ENCODE measurements around the gene EML5. TPM values are rescaled to one million over a fixed set of nuclear protein-coding genes. Genes with fewer than 3 reads are reported as not detected.

The EML5 gene
- total RNA-seq, 2 donors from 2014 or later = 0.41 to 0.71 TPM

DNA sequence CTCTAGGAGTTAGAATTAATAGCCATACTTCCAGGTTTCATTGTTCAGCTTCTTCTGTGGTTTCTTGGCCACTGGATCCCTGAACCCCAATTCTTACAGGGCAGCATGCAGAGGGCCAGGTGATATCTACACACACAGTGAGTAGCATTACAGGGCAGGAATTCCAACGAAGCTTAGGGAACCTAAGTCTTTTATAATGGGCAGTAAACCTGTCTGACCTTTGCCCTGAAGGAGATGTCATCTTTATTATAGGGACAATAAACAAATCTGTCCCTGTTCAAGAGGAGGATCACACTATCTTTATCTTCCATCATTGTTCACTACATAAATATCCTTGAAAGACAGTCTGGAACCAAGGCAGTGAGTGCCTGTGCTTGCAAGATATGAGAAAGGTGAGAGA is 11.7 kb upstream of the EML5 start:
- DNase-seq (ENCODE audit: low spot score) (no peak), ATAC-seq (ENCODE audit: insufficient number of reproducible peaks, low FRiP score, low read depth) (no peak)

DNA sequence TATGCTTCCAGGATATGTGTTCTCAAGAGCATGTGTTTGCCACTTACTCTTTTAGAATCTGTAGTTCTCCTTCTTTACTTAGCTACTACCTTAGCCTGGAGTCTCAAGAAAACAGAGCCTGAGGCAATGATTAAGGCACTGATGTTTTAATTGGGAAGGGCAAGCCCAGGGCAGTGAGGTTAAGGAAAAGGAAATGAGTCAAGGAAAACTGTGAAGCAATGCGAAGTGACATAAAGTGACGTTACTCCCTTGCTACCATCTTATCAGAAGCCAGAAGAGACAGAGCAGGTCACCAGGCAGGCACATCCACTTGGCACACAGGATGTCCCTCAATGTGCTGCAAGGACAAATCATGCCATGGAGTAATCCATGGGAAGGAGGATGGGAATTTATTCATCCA is 11.3 kb upstream of the EML5 start:
- TF ChIP-seq, protein P1, sequence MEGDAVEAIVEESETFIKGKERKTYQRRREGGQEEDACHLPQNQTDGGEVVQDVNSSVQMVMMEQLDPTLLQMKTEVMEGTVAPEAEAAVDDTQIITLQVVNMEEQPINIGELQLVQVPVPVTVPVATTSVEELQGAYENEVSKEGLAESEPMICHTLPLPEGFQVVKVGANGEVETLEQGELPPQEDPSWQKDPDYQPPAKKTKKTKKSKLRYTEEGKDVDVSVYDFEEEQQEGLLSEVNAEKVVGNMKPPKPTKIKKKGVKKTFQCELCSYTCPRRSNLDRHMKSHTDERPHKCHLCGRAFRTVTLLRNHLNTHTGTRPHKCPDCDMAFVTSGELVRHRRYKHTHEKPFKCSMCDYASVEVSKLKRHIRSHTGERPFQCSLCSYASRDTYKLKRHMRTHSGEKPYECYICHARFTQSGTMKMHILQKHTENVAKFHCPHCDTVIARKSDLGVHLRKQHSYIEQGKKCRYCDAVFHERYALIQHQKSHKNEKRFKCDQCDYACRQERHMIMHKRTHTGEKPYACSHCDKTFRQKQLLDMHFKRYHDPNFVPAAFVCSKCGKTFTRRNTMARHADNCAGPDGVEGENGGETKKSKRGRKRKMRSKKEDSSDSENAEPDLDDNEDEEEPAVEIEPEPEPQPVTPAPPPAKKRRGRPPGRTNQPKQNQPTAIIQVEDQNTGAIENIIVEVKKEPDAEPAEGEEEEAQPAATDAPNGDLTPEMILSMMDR (IDR thresholded peaks at IDR 0.05) = no peak
- Histone ChIP-seq H3K36me3 (no peaks in the 10 kb centered on the region), H3K9me3 (no peaks in the 10 kb centered on the region), H3K27ac (no peak overlapping the region), H3K4me1 (ENCODE audit: control insufficient read depth in 1 of 2, low read depth in 2 of 2) (no peaks in the 10 kb centered on the region), H3K27me3 (replicated peaks; ENCODE audit: insufficient read depth) (no peaks in the 10 kb centered on the region), H3K4me3 (no peak overlapping the region)
- DNase-seq (ENCODE audit: low spot score) (no peak), ATAC-seq (ENCODE audit: insufficient number of reproducible peaks, low FRiP score, low read depth) (no peak)

More for the DNA sequence above, 11.7 kb upstream of the EML5 start:
- no peaks in the 10 kb centered on the region for H3K4me1 ChIP-seq (ENCODE audit: control insufficient read depth in 1 of 2, low read depth in 2 of 2)
- no peaks in the 10 kb centered on the region for H3K9me3 ChIP-seq
- H3K4me3 ChIP-seq = no peak overlapping the region
- H3K27me3 ChIP-seq (replicated peaks; ENCODE audit: insufficient read depth) = no peaks in the 10 kb centered on the region
- no peak overlapping the region for H3K27ac ChIP-seq
- TF ChIP-seq, protein P1 (IDR thresholded peaks at IDR 0.05) = no peak
- no peaks in the 10 kb centered on the region for H3K36me3 ChIP-seq

DNA sequence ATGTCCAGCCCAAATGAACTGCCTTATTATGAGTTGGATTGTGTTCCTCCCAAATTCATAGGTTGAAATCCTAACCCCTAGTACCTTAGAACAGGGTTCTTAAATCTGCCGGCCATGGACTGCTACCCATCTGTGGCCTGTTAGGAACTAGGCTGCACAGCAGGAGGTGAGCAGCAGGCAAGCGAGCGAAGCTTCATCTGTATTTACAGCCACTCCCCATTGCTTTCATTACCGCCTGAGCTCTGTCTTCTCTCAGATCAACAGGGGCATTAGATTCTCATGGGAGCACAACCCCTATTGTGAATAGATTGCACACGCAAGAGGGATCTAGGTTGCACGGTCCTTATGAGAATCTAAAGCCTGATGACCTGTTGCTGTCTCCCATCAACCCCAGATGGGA is 9.8 kb upstream of the EML5 start:
- H3K9me3 ChIP-seq = no peaks in the 10 kb centered on the region
- H3K27me3 ChIP-seq (replicated peaks; ENCODE audit: insufficient read depth) = no peaks in the 10 kb centered on the region
- DNase-seq (ENCODE audit: low spot score) = no peak
- no peak overlapping the region for H3K4me3 ChIP-seq
- H3K27ac ChIP-seq = no peak overlapping the region
- TF ChIP-seq, protein P1 (IDR thresholded peaks at IDR 0.05) = no peak
- H3K4me1 ChIP-seq (ENCODE audit: control insufficient read depth in 1 of 2, low read depth in 2 of 2) = no peaks in the 10 kb centered on the region
- no peak for ATAC-seq (ENCODE audit: insufficient number of reproducible peaks, low FRiP score, low read depth)
- no peaks in the 10 kb centered on the region for H3K36me3 ChIP-seq

DNA sequence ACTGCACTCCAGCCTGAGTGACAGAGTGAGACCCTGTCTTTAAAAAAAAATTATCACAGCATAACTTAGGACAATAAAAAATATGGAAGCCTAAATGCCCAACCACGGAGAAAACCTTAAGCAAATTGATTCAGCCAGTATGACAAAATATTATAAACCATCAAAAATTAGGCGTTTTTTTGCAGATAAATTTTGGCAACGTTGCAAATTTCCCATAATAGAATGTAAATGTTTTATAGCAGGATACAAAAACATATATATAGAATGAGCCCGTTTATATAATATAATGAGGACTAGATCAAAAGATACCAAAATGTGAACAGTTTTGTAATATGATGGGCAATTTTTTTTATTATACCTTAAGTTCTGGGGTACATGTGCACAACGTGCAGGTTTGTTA is 6.8 kb upstream of the EML5 start:
- Histone ChIP-seq H3K9me3 (no peaks in the 10 kb centered on the region), H3K4me1 (ENCODE audit: control insufficient read depth in 1 of 2, low read depth in 2 of 2) (no peaks in the 10 kb centered on the region), H3K36me3 (no peaks in the 10 kb centered on the region), H3K27ac (no peak overlapping the region), H3K4me3 (no peak overlapping the region), H3K27me3 (replicated peaks; ENCODE audit: insufficient read depth) (no peaks in the 10 kb centered on the region)
- no peak for ATAC-seq (ENCODE audit: insufficient number of reproducible peaks, low FRiP score, low read depth)
- no peak for DNase-seq (ENCODE audit: low spot score)
- TF ChIP-seq, protein P1 (IDR thresholded peaks at IDR 0.05) = no peak

DNA sequence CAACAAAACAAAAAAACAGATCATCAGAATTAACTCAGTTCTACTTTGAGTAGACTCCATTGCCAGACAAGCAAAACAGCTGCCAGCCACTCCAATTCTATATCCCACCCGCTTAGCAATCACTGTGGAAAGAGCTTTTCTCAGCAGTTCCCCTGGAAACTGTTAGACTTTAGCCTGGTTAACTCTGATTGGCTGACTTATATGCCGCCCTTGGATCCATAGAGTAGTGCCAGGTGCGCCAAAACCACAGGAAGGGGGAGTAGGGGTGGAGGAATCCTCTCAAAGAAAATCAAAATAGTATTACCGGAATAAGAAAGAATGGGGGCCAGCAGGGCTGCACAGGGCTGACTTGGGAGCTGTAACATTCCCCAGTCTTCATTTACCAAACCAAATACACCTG is 5.4 kb upstream of the EML5 start:
- TF ChIP-seq, protein P1 (IDR thresholded peaks at IDR 0.05) = no peak
- ATAC-seq (ENCODE audit: insufficient number of reproducible peaks, low FRiP score, low read depth) (no peak), DNase-seq (ENCODE audit: low spot score) (no peak)
- H3K27me3 ChIP-seq (replicated peaks; ENCODE audit: insufficient read depth) = no peaks in the 10 kb centered on the region
- H3K4me1 ChIP-seq (ENCODE audit: control insufficient read depth in 1 of 2, low read depth in 2 of 2) = peaks cover 4% of the 10 kb centered on the region in 2 donors
- H3K9me3 ChIP-seq = no peaks in the 10 kb centered on the region
- no peaks in the 10 kb centered on the region for H3K36me3 ChIP-seq
- H3K27ac ChIP-seq = no peak overlapping the region
- H3K4me3 ChIP-seq = no peak overlapping the region

All from thoracic aorta (tissue), 2 donors.